Trophoblast cell (in vitro differentiated cells and primary cell): ENCODE data around the gene ALDOC.

Source experiments
- DNase-seq, 2 donors: peaks; one replicate each; pipeline ENCODE4 v3.0.0-alpha.2; 2016
- H2AFZ ChIP-seq: 2 replicates; pipeline ENCODE4 v1.6.1; 2013; ENCODE audit warnings: low read length, moderate library complexity, mild to moderate bottlenecking; ENCODE audit not compliant: insufficient read depth, poor library complexity
- H2AK5ac ChIP-seq: 2 replicates; pipeline ENCODE4 v1.6.1; 2013; ENCODE audit warnings: mild to moderate bottlenecking, low read length
- H2BK120ac ChIP-seq: 2 replicates; pipeline ENCODE4 v1.6.1; 2013; ENCODE audit warnings: low read length, mild to moderate bottlenecking, moderate library complexity; ENCODE audit not compliant: insufficient read depth, poor library complexity
- H2BK12ac ChIP-seq: 2 replicates; pipeline ENCODE4 v1.6.1; 2013; ENCODE audit warnings: mild to moderate bottlenecking, low read length, moderate library complexity
- H2BK5ac ChIP-seq: 2 replicates; pipeline ENCODE4 v1.6.1; 2013; ENCODE audit warnings: low read length, low read depth, moderate library complexity, mild to moderate bottlenecking; ENCODE audit not compliant: poor library complexity
- H3K14ac ChIP-seq: 2 replicates; pipeline ENCODE4 v1.6.1; 2013; ENCODE audit warnings: mild to moderate bottlenecking, low read length
- H3K18ac ChIP-seq: 2 replicates; pipeline ENCODE4 v1.6.1; 2013; ENCODE audit warnings: mild to moderate bottlenecking, low read length
- H3K23ac ChIP-seq: 2 replicates; pipeline ENCODE4 v1.6.1; 2013; ENCODE audit warnings: low read length
- H3K27ac ChIP-seq: 2 replicates; pipeline ENCODE4 v1.5.1; 2013; ENCODE audit warnings: low read depth, mild to moderate bottlenecking, inconsistent platforms, low read length, moderate library complexity
- H3K27me3 ChIP-seq: 2 replicates; pipeline ENCODE4 v1.6.1; 2013; ENCODE audit warnings: inconsistent platforms, mild to moderate bottlenecking, low read length, moderate library complexity; ENCODE audit not compliant: insufficient read depth
- H3K36me3 ChIP-seq, 2 experiments: 1 replicate in 1 of 2; 2 replicates in 1 of 2; pipeline ENCODE4 v1.6.1; 2013; ENCODE audit warnings: low read length in 2 of 2, mild to moderate bottlenecking in 2 of 2, moderate library complexity in 1 of 2; ENCODE audit not compliant: insufficient read depth in 2 of 2, control insufficient read depth in 1 of 2
- H3K4ac ChIP-seq: 2 replicates; pipeline ENCODE4 v1.6.1; 2013; ENCODE audit warnings: low read depth, mild to moderate bottlenecking, low read length, moderate library complexity
- H3K4me1 ChIP-seq, 2 experiments: 1 replicate in 1 of 2; 2 replicates in 1 of 2; pipeline ENCODE4 v1.6.1; 2013; ENCODE audit warnings: low read length in 2 of 2, mild to moderate bottlenecking in 2 of 2, moderate library complexity in 1 of 2; ENCODE audit not compliant: insufficient read depth in 2 of 2, control insufficient read depth in 1 of 2
- H3K4me2 ChIP-seq: 2 replicates; pipeline ENCODE4 v1.6.1; 2013; ENCODE audit warnings: inconsistent platforms, mild to moderate bottlenecking, low read length, moderate library complexity
- H3K4me3 ChIP-seq: 2 replicates; pipeline ENCODE4 v1.5.1; 2013; ENCODE audit warnings: mild to moderate bottlenecking, low read depth, low read length, inconsistent platforms
- H3K79me1 ChIP-seq: one replicate; pipeline ENCODE4 v1.6.1; 2013; ENCODE audit warnings: low read length
- H3K79me2 ChIP-seq: 2 replicates; pipeline ENCODE4 v1.6.1; 2013; ENCODE audit warnings: low read length, mild to moderate bottlenecking; ENCODE audit not compliant: control insufficient read depth, insufficient read depth, poor library complexity
- H3K9ac ChIP-seq: 2 replicates; pipeline ENCODE4 v1.6.1; 2013; ENCODE audit warnings: mild to moderate bottlenecking, low read length
- H3K9me3 ChIP-seq: 2 replicates; pipeline ENCODE4 v1.6.1; 2013; ENCODE audit warnings: low read depth, mild to moderate bottlenecking, control low read depth, inconsistent platforms, low read length; ENCODE audit not compliant: insufficient read depth
- H4K12ac ChIP-seq: 2 replicates; pipeline ENCODE4 v1.6.1; 2013; ENCODE audit warnings: low read depth, mild to moderate bottlenecking, low read length, moderate library complexity
- H4K8ac ChIP-seq: 2 replicates; pipeline ENCODE4 v1.6.1; 2013; ENCODE audit warnings: low read depth, mild to moderate bottlenecking, low read length, moderate library complexity
- H4K91ac ChIP-seq: one replicate; pipeline ENCODE4 v1.6.1; 2013; ENCODE audit warnings: low read depth, mild to moderate bottlenecking, low read length, moderate library complexity
- WGBS: extraction: QIAGEN DNeasy Blood & Tissue Kit; methylation state at CpG from one replicate; pipeline ENCODE4 v1.1.7; 2013; ENCODE audit warnings: missing lambda C conversion rate; ENCODE audit not compliant: insufficient read length, insufficient coverage; ENCODE audit errors: extremely low coverage; 5-methylcytosine and 5-hydroxymethylcytosine counted together

The ALDOC gene

GRCh38 chr17:28533091-28533807 is 43.4 kb downstream of the ALDOC start:
- Histone ChIP-seq H3K18ac (no peak overlapping the region), H3K9me3 (peaks cover 2% of the 10 kb centered on the region), H2AFZ (no peak overlapping the region), H3K4me2 (no peak overlapping the region), H3K79me1 (no peaks in the 10 kb centered on the region), H3K27ac (no peak overlapping the region), H3K14ac (no peak overlapping the region), H3K27me3 (no peaks in the 10 kb centered on the region), H2BK120ac (no peak overlapping the region), H3K4ac (no peak overlapping the region), H3K36me3 (no peaks in the 10 kb centered on the region), H4K91ac (no peak overlapping the region), H3K9ac (no peak overlapping the region), H3K23ac (no peak overlapping the region), H3K4me3 (no peak overlapping the region), H4K12ac (no peak overlapping the region), H2BK12ac (no peak overlapping the region), H3K4me1 (no peaks in the 10 kb centered on the region), H4K8ac (no peak overlapping the region), H2BK5ac (no peak overlapping the region), H3K79me2 (no peaks in the 10 kb centered on the region), H2AK5ac (no peak overlapping the region)
- no peak for DNase-seq
- WGBS = 100% methylated on average over 1 of the region's 16 CpGs

GRCh38 chr17:28532050-28532960 is 44.4 kb downstream of the ALDOC start:
- no peaks in the 10 kb centered on the region for H3K27me3 ChIP-seq
- H3K27ac ChIP-seq = no peak overlapping the region
- H4K8ac ChIP-seq = no peak overlapping the region
- H3K79me1 ChIP-seq = no peaks in the 10 kb centered on the region
- H2AFZ ChIP-seq = no peak overlapping the region
- no peak overlapping the region for H2AK5ac ChIP-seq
- no peak for DNase-seq
- H3K9me3 ChIP-seq = peaks cover 1% of the 10 kb centered on the region
- H3K79me2 ChIP-seq = no peaks in the 10 kb centered on the region
- H2BK5ac ChIP-seq = no peak overlapping the region
- no peak overlapping the region for H3K4ac ChIP-seq
- no peak overlapping the region for H2BK120ac ChIP-seq
- H4K12ac ChIP-seq = no peak overlapping the region
- H3K18ac ChIP-seq = no peak overlapping the region
- H3K23ac ChIP-seq = no peak overlapping the region
- H3K36me3 ChIP-seq = no peaks in the 10 kb centered on the region
- no peaks in the 10 kb centered on the region for H3K4me1 ChIP-seq
- H4K91ac ChIP-seq = no peak overlapping the region
- WGBS = no CpG with 5 or more reads among the region's 7 CpGs
- H3K9ac ChIP-seq = no peak overlapping the region
- H2BK12ac ChIP-seq = no peak overlapping the region
- no peak overlapping the region for H3K14ac ChIP-seq
- H3K4me2 ChIP-seq = no peak overlapping the region
- no peak overlapping the region for H3K4me3 ChIP-seq

GRCh38 chr17:28530926-28531325 is 45.8 kb downstream of the ALDOC start:
- Histone ChIP-seq H2BK120ac (no peak overlapping the region), H3K14ac (no peak overlapping the region), H3K9ac (no peak overlapping the region), H3K4me1 (peaks cover 0 to 3% of the 10 kb centered on the region in 2 experiments), H3K4me2 (no peak overlapping the region), H4K12ac (no peak overlapping the region), H3K4ac (no peak overlapping the region), H3K27ac (no peak overlapping the region), H3K36me3 (no peaks in the 10 kb centered on the region), H2AK5ac (no peak overlapping the region), H2BK5ac (no peak overlapping the region), H2AFZ (no peak overlapping the region), H3K4me3 (no peak overlapping the region), H3K79me2 (no peaks in the 10 kb centered on the region), H3K9me3 (no peaks in the 10 kb centered on the region), H3K23ac (no peak overlapping the region), H4K8ac (no peak overlapping the region), H3K79me1 (no peaks in the 10 kb centered on the region), H3K27me3 (no peaks in the 10 kb centered on the region), H4K91ac (no peak overlapping the region), H3K18ac (no peak overlapping the region), H2BK12ac (no peak overlapping the region)
- DNase-seq = no peak
- no CpG with 5 or more reads among the region's 7 CpGs for WGBS

GRCh38 chr17:28530250-28530649 is 46.4 kb downstream of the ALDOC start:
- H3K14ac ChIP-seq = no peak overlapping the region
- H3K9me3 ChIP-seq = no peaks in the 10 kb centered on the region
- H2AK5ac ChIP-seq = no peak overlapping the region
- no peaks in the 10 kb centered on the region for H3K79me1 ChIP-seq
- no peak overlapping the region for H3K9ac ChIP-seq
- H4K12ac ChIP-seq = no peak overlapping the region
- no peak overlapping the region for H2BK5ac ChIP-seq
- no peaks in the 10 kb centered on the region for H3K36me3 ChIP-seq
- no peak overlapping the region for H4K8ac ChIP-seq
- H2AFZ ChIP-seq = no peak overlapping the region
- no peak overlapping the region for H2BK120ac ChIP-seq
- no peak overlapping the region for H4K91ac ChIP-seq
- no peak overlapping the region for H3K4me2 ChIP-seq
- no peak overlapping the region for H3K18ac ChIP-seq
- no peak overlapping the region for H3K4me3 ChIP-seq
- DNase-seq = no peak
- H3K23ac ChIP-seq = no peak overlapping the region
- H3K27me3 ChIP-seq = no peaks in the 10 kb centered on the region
- no peak overlapping the region for H3K4ac ChIP-seq
- H3K79me2 ChIP-seq = no peaks in the 10 kb centered on the region
- no peak overlapping the region for H3K27ac ChIP-seq
- no CpG with 5 or more reads among the region's 4 CpGs for WGBS
- H3K4me1 ChIP-seq = peaks cover 4 to 7% of the 10 kb centered on the region in 2 experiments
- no peak overlapping the region for H2BK12ac ChIP-seq
